Endodermal cell (in vitro differentiated cells): Measurements from ENCODE around the gene PI16. TPM values are rescaled to one million over a fixed set of nuclear protein-coding genes. Genes with fewer than 3 reads are reported as not detected.

ENCODE experiments used
- DNase-seq: peaks from one replicate; pipeline ENCODE4 v3.0.0-alpha.2; 2017
- H3K27ac ChIP-seq: 2 replicates; pipeline ENCODE4 v1.5.1; 2013; ENCODE audit warnings: mild to moderate bottlenecking, low read depth, low read length, moderate library complexity
- H3K27me3 ChIP-seq: 2 replicates; pipeline ENCODE4 v1.6.1; 2013; ENCODE audit warnings: mild to moderate bottlenecking, low read length, moderate library complexity; ENCODE audit not compliant: insufficient read depth, control insufficient read depth, poor library complexity, severe bottlenecking
- H3K36me3 ChIP-seq: 2 replicates; pipeline ENCODE4 v1.7.0; 2013; ENCODE audit warnings: mild to moderate bottlenecking, low read length, moderate library complexity; ENCODE audit not compliant: control insufficient read depth, insufficient read depth
- H3K4me1 ChIP-seq: one replicate; pipeline ENCODE4 v1.7.0; 2013; ENCODE audit warnings: low read length; ENCODE audit not compliant: control insufficient read depth, insufficient read depth
- H3K4me3 ChIP-seq: 2 replicates; pipeline ENCODE4 v1.5.1; 2013; ENCODE audit warnings: mild to moderate bottlenecking, low read length, moderate library complexity
- H3K9ac ChIP-seq: 2 replicates; pipeline ENCODE4 v1.6.1; 2013; ENCODE audit warnings: mild to moderate bottlenecking, low read length, moderate library complexity; ENCODE audit not compliant: poor library complexity, severe bottlenecking; ENCODE audit errors: extremely low read depth
- H3K9me3 ChIP-seq: 2 replicates; pipeline ENCODE4 v1.6.1; 2013; ENCODE audit warnings: mild to moderate bottlenecking, low read length, moderate library complexity; ENCODE audit not compliant: control insufficient read depth
- H3K27ac Mint-ChIP-seq: 2 replicates; pipeline ENCODE4 v1.8.0; 2020; ENCODE audit warnings: mixed read lengths
- H3K27me3 Mint-ChIP-seq: 2 replicates; pipeline ENCODE4 v1.8.0; 2021; ENCODE audit warnings: mild to moderate bottlenecking, mixed read lengths; ENCODE audit not compliant: insufficient read depth
- H3K36me3 Mint-ChIP-seq: 2 replicates; pipeline ENCODE4 v1.8.0; 2020; ENCODE audit warnings: low read depth, mixed read lengths
- H3K4me1 Mint-ChIP-seq: 2 replicates; pipeline ENCODE4 v1.8.0; 2020; ENCODE audit warnings: mixed read lengths
- H3K4me3 Mint-ChIP-seq: 2 replicates; pipeline ENCODE4 v1.8.0; 2020; ENCODE audit warnings: mild to moderate bottlenecking, moderate library complexity, mixed read lengths
- H3K9me3 Mint-ChIP-seq: 2 replicates; pipeline ENCODE4 v1.8.0; 2020; ENCODE audit warnings: mild to moderate bottlenecking, mixed read lengths
- CTCF ChIP-seq: fragments of 200-600 bp; sonication (generic); conservative IDR thresholded peaks from 2 replicates; pipeline ENCODE4 v1.5.0; 2021; ENCODE audit warnings: antibody characterized with exemption, mild to moderate bottlenecking
- WGBS, 2 experiments: methylation state at CpG; one replicate each; pipeline versions ENCODE4 v1.1.5 to v1.1.7; 2013; ENCODE audit warnings: missing lambda C conversion rate in 2 of 2, mixed read lengths in 1 of 2; ENCODE audit not compliant: insufficient coverage in 1 of 2, insufficient read length in 1 of 2; 5-methylcytosine and 5-hydroxymethylcytosine counted together
- total RNA-seq, 2 donors: library from RNA; stranded (reverse); fragmentation: NEBNext Ultra II Directional in 1 of 2; extraction: Animal tissue kit (Norgen Biotek cat#: 25700) in 1 of 2; gene quantifications; 2 replicates in 1 of 2; 3 replicates in 1 of 2; pipeline ENCODE4 v1.2.1, GENCODE V29; 2021

The PI16 gene
- total RNA-seq, 2 donors from 2014 or later: not detected

GRCh38 chr6:36959555-36960250 lies 5.2 kb downstream of the PI16 start:
- no peak for TF ChIP-seq CTCF
- no peak for DNase-seq
- H3K9me3 Mint-ChIP-seq: no peaks in the 10 kb centered on the region
- no peak overlapping the region for H3K27ac Mint-ChIP-seq
- no peaks in the 10 kb centered on the region for H3K36me3 Mint-ChIP-seq
- Histone ChIP-seq H3K9ac (no peak overlapping the region), H3K27ac (no peak overlapping the region), H3K4me1 (no peaks in the 10 kb centered on the region), H3K36me3 (no peaks in the 10 kb centered on the region), H3K9me3 (no peaks in the 10 kb centered on the region), H3K4me3 (no peak overlapping the region), H3K27me3 (no peaks in the 10 kb centered on the region)
- peaks cover 6% of the 10 kb centered on the region for H3K4me1 Mint-ChIP-seq
- H3K4me3 Mint-ChIP-seq: no peak overlapping the region
- H3K27me3 Mint-ChIP-seq: peaks cover 1% of the 10 kb centered on the region
- 95 to 96% methylated on average over 13 to 16 of the region's 17 CpGs for WGBS, 2 experiments

GRCh38 chr6:36961441-36962435 lies 7.2 kb downstream of the PI16 start:
- peaks cover 6% of the 10 kb centered on the region for H3K4me1 Mint-ChIP-seq
- Histone ChIP-seq H3K36me3 (peaks cover 3% of the 10 kb centered on the region), H3K4me3 (no peak overlapping the region), H3K9ac (no peak overlapping the region), H3K9me3 (no peaks in the 10 kb centered on the region), H3K27me3 (no peaks in the 10 kb centered on the region), H3K4me1 (no peaks in the 10 kb centered on the region), H3K27ac (no peak overlapping the region)
- peaks cover 7% of the 10 kb centered on the region for H3K36me3 Mint-ChIP-seq
- no peak overlapping the region for H3K4me3 Mint-ChIP-seq
- DNase-seq: no peak
- TF ChIP-seq CTCF: no peak
- no peak overlapping the region for H3K27ac Mint-ChIP-seq
- no peaks in the 10 kb centered on the region for H3K9me3 Mint-ChIP-seq
- peaks cover 1% of the 10 kb centered on the region for H3K27me3 Mint-ChIP-seq
- 92 to 93% methylated on average over 30 to 40 of the region's 40 CpGs for WGBS, 2 experiments

- Histone ChIP-seq H3K27me3 (no peaks in the 10 kb centered on the region), H3K4me3 (no peak overlapping the region), H3K9ac (no peak overlapping the region), H3K9me3 (no peaks in the 10 kb centered on the region), H3K4me1 (no peaks in the 10 kb centered on the region), H3K27ac (no peak overlapping the region), H3K36me3 (peaks cover 15% of the 10 kb centered on the region)
- Mint-ChIP-seq H3K27me3 (peaks cover 1% of the 10 kb centered on the region), H3K36me3 (peaks cover 18% of the 10 kb centered on the region), H3K9me3 (no peaks in the 10 kb centered on the region), H3K27ac (no peak overlapping the region), H3K4me1 (peaks cover 6% of the 10 kb centered on the region), H3K4me3 (no peak overlapping the region)
- 61 to 68% methylated on average over 11 to 12 of the region's 12 CpGs for WGBS, 2 experiments
- DNase-seq: peak; percentile 95
- no peak for TF ChIP-seq CTCF
Measured at GRCh38 chr6:36962874-36963273, 8.3 kb downstream of the PI16 start.
